Measurements from ENCODE around the gene C10orf53.

C10orf53 gene

DNA sequence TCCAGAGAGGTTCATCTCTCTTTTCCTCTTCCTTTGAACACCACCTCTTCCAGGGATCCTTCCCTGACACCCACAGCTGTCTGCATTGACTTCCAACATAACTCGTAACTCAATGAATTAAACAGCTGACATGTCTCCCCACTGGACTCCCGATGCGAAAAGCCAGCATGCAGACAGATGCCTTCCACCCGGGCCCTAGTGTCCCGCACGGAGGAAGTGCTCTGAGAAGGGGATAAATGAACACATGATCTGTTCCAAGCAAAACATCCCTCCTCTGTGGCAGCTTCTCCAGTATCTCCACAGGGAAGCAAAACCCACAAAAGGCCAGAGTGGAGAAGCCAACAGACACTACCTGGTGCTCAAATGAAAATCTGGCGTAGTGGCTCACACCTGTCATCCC lies 54.4 kb downstream of the C10orf53 start:
- TF ChIP-seq GATA3 (IDR thresholded peaks at IDR 0.05; ENCODE audit: low read depth, low read length) = no peak
- TF ChIP-seq GATA2 (IDR thresholded peaks at IDR 0.05; ENCODE audit: low read depth, low read length) = no peak

DNA sequence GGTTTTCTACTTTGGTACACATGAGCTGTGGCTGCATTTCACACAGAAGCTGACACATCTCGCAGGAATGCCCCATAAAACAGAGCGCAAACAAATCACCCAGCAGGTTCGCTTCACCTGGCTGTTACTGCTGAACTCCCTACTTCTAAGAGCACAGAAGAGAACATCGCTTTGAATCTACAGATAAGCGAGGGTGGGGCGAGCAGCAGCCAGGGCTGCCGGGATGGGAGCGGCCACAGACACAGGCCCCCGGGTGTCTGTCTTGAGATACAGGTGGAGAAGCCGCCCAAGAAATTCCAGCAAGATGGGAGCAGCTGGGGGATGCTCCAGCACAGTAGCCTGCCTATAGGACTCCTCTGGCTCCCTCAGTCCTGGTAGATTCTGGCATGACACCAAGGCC lies 55.2 kb downstream of the C10orf53 start:
- no peak for TF ChIP-seq GATA3 (IDR thresholded peaks at IDR 0.05; ENCODE audit: low read depth, low read length)
- TF ChIP-seq GATA2 (IDR thresholded peaks at IDR 0.05; ENCODE audit: low read depth, low read length) = no peak

DNA sequence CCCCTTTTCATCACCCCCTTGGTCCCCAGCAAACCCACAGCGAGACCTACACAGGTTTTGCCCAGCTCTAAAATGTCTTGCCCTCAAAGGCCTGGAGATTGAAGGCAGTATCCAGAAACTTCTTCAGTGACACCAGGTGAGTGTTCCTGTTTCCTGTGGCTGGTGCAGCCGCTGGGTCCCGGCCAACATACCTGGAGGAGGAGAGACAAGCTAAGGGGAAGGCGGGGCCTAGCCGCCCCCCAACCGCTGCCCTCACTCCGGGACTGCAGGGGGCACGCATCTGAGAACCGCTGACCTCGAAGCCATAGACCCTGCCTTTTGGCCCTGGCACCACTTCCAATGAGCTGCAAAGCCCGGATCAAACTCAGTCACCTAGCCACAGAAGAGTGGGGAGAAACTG lies 55.7 kb downstream of the C10orf53 start:
- TF ChIP-seq GATA3 (IDR thresholded peaks at IDR 0.05; ENCODE audit: low read depth, low read length) = no peak
- TF ChIP-seq GATA2 (IDR thresholded peaks at IDR 0.05; ENCODE audit: low read depth, low read length) = no peak

DNA sequence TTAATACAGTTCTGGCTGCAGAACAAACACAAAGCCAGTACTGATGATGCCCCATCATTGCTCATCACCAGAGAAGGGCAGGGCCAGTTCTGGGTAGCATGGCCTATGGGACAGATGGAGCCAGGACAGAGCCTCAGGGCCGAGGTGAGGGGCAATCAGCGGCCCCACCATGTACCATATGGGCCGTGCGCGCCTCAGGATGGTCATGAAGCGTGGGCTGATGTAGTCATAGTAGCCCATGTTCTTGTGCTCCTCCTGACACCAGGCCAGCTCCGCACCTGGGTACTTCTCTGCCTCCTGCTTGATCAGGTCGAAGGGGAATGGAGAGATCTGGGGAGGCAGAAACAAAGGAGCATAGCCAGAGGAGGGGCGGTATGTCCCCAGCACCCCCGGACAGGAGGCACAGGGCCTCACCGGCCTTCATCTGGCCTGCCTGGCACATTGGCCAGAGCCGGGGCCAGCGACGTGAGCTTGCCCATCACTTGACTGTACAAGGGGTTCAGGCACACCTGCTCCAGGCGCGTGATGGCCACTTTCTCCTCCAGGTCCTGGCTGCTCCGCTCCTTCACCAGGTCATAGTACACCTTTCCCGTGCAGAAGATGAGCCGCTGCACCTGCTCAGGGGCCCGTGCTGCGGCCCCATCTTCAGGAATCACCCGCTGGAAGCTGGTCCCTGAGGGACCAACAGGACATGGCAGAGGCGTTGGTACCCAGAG lies 56.6 kb downstream of the C10orf53 start:
- TF ChIP-seq GATA3 (IDR thresholded peaks at IDR 0.05; ENCODE audit: low read depth, low read length) (no peak), GATA2 (IDR thresholded peaks at IDR 0.05; ENCODE audit: low read depth, low read length) (no peak)

DNA sequence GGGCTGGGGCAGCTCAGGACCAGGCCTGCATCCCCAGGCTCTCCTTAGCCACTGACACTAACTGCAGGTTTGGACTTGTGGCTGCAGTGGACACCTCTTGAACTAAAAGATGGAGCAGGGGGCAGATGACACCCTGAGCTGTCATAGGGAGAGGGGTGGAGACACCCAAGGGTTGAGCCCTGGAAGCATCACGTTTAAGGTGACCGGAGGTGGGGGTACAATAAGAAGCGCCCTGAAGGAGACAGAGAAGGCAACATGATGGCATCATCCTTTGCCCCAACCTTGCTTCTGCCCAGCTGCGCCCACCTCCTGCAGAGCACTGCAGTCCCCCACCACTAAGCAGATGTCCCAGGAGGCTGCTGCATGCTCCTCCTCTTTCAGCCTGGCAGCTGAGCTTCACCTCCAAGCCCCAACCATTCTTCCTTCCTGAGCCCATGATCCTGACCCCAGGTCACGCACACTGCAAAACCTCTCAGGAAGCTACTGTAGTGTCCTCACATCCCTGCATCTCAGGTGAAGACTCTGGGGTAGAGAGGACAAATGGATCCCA lies 57.2 kb downstream of the C10orf53 start:
- no peak for TF ChIP-seq GATA2 (IDR thresholded peaks at IDR 0.05; ENCODE audit: low read depth, low read length)
- no peak for TF ChIP-seq GATA3 (IDR thresholded peaks at IDR 0.05; ENCODE audit: low read depth, low read length)

DNA sequence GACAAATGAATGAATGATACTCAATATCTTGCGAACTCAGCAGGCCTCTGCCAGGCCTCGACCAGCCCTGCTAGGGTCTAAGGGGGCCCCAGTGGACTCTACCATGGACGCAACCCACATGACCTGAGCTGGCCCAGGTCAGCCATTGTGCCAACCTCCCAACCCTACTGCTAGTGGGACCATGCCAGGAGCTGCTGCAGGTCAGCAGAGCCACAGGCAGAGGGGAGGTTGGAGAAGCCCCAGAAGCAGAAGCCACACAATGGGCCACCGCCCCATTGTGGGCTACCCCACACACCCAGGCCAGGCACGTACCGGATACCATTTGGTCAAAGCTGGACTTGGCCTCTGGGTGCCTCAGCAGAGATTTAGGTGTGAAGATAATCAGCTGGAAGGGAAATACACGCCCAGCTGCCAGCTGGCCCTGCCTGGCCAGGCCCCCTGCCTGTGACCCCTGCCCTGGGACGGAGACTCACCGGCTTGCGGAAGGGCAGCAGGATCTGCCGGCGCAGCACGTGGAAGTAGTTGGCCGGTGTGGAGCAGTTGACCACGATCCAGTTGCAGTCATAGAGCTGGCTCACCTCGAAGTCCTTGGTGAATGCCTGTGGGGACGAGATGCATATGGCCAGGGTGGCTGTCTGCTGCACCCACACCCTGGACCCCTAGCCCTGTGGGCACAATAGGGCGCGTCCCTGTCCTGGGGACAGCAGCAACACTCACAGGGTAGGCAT lies 58.2 kb downstream of the C10orf53 start:
- TF ChIP-seq GATA2 (IDR thresholded peaks at IDR 0.05; ENCODE audit: low read depth, low read length) (no peak), GATA3 (IDR thresholded peaks at IDR 0.05; ENCODE audit: low read depth, low read length) (no peak)

DNA sequence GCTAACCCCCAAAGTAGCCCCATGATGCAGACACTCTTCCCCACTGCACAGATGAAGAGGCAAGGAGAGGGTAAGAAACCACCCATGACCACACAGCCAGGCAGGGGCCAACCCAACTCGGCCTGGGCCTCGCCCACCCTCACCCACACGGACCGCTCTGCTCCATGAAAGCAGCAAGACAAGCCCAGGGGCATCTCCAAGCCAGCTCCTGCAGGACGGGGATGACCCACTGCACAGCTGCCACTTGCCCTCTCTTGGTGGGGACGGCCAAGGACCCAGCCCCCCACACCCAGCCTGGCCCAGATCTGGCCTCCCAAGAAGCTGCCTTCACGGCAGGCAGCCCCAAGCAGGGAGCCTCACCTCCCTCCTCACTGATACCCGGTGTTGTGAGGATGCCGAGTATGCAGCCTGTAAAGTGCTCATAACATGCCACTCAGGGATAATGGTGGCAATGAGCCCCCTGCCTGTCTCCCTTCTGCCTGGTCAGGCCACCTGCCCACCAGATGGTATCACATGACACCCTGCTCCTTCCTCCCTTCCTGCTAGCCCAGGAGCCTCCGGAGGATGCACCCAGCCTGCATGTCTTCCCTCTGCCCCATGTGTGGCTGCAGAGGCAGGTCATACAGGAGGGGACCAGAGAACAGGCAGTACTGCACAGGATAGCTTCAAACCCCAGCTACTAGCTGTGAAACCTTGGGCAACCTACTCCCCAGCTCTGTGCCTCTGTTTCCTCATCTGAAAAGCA lies 59.3 kb downstream of the C10orf53 start:
- no peak for TF ChIP-seq GATA3 (IDR thresholded peaks at IDR 0.05; ENCODE audit: low read depth, low read length)
- TF ChIP-seq GATA2 (IDR thresholded peaks at IDR 0.05; ENCODE audit: low read depth, low read length) = no peak

DNA sequence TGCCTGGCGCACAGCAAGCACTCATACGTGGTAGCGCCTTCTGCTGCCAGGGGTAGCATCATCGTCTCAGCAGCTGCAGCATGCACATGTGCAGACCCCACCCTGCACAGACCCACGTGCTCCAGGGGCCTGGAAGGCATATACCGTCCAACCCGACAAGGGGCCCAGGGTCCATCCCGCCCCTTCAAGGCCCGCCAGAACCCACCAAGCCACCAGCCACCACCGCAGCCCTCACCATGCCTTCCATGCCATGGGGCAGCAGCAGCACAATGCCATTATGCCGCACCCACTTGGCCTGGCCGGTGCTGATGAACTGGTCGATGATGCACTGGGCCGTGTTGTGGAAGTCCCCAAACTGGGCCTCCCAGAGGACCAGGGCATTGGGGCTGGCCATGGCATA lies 60.0 kb downstream of the C10orf53 start:
- TF ChIP-seq GATA3 (IDR thresholded peaks at IDR 0.05; ENCODE audit: low read depth, low read length) (no peak), GATA2 (IDR thresholded peaks at IDR 0.05; ENCODE audit: low read depth, low read length) (no peak)

DNA sequence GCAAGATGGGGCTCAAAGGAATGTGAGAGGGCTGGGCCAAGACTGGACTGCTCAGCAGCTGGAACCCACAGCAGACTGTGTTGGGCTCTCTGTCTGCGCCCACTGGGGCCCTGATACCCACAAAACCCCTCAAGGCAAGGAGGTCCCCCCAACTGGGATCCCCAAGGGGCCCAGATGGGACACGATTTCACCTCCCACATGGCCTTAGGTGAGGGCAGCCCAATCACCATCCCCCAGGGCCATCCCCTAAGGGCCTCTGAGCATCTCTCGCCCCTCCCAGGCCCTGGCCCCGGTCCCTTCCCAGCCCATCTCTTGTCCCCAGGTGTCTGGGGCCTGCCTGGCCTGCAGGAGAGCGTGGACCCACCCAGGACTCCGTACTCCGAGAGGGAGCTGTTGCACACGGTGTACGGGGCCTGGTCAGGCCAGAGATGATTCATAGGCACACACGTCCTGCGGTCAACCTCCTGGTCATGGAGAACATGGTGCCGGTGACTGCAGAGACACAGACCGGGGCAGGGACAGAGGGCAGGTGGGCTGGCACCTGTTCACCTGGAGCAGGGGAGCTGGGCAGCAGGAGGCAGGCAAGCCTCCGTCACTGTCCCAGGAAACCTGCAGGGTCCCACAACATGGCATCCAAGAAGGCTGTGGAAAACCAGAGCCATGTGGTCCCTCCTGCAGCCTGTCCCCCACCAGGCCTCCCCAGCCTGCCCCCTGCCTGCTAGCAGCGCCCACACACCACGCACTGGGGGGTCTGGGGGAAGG lies 61.1 kb downstream of the C10orf53 start:
- TF ChIP-seq GATA3 (IDR thresholded peaks at IDR 0.05; ENCODE audit: low read depth, low read length) = no peak
- no peak for TF ChIP-seq GATA2 (IDR thresholded peaks at IDR 0.05; ENCODE audit: low read depth, low read length)

DNA sequence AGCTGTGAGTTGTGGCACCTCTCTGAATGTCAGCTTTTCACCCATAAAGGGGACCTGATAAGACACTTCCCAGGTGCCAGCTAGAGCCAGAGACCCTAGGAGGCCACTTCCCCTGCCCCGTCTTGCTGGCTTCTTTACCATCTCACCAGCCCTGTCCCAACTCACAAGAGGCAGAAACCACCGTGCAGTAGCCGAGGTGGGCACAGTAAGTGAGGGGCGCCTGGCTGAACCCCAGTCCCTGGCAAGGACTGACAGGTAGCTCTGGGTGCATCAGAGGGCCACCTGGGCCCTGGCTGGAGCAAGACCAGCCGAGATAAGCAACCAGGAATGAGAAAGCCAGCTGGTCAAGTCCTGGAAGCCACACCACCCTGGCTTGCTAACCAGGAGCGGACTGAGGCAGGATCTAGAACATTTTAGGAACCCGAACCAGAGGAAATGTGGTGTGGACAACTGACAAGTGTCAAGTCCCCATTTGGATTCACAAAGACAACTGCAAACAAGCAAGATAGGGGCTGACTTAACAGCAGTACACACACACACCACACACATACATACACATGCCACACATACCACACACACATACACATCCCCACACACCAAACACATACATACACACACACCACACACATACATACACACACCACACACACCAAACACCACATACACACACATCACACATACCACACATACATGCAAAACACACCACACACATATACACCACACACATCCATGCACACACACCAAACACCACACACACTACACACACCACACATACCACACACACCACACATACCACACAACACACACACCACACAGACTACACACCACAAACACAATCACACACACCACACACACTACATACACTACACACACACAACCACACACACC lies 61.9 kb downstream of the C10orf53 start:
- no peak for TF ChIP-seq GATA3 (IDR thresholded peaks at IDR 0.05; ENCODE audit: low read depth, low read length)
- TF ChIP-seq GATA2 (IDR thresholded peaks at IDR 0.05; ENCODE audit: low read depth, low read length) = no peak

DNA sequence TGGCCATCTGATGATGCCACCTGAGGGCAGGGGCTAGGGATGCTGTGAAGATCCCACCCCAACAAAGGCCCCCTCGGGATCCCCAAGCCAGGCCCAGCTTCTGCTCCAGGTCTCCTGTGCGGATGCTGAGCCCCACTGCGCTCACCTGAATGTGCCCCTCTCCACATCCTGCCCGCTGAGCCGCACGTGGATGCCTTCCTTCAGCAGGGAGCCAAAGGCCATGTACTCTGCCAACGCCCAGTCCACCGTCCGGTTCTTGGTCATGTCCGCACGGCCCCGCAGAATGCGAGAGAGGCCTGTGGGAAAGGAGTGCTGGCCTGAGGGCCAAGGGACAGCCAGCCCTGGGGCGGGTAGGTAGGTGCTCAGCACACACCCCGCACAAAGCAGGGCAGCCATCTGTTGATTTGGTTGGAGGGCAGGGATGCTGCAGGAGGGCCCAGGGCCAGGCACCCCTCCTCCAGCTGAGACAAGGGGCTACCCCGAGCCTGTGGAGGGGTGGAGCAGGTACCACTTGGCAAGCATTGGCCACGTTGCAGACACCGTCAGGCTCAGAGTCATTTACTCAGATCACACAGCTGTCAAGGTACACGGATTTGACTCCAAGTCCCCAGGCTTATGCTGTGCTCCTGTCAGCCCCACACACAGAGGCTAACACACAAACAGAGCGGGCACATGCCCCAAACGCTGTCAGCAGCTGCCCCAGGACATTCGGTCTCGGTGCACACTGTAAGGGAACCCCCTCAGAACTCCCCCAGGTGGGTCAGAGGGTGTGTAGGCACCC lies 63.4 kb downstream of the C10orf53 start:
- TF ChIP-seq GATA3 (IDR thresholded peaks at IDR 0.05; ENCODE audit: low read depth, low read length) = no peak
- no peak for TF ChIP-seq GATA2 (IDR thresholded peaks at IDR 0.05; ENCODE audit: low read depth, low read length)

DNA sequence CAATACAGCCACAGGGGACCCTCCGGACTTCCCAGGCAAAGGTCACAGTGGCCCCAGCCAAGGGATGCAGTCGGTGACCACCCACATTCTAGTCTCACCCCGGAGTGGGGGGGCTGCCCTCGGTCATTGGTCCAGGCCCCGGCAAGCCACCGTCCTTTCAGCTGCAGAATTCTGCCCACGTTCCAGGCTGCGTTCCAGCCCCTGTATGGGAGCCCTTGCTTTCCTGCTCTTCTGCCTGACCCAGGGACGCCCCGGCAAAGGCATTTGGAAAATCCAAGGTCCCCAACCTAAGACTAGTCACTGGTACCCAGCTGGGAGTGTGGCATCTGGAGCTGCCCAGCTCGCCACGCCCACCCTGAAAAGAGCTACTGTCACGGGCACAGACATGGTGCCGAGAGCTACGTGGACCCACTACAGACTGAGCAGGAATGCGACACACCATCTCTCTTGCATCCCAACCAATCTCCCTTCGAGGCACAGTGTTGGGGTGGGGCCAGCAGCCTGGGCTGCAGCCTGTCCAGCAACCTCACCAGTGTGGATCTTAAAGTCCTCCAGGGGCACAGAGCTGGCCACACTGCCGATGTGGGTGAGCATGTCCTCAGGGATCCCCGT lies 64.1 kb downstream of the C10orf53 start:
- TF ChIP-seq GATA2 (IDR thresholded peaks at IDR 0.05; ENCODE audit: low read depth, low read length) = no peak
- no peak for TF ChIP-seq GATA3 (IDR thresholded peaks at IDR 0.05; ENCODE audit: low read depth, low read length)

All from SH-SY5Y (cell line).